IPS DF 6.9 (cell line): Measurements from ENCODE around the gene SLC6A19.

ENCODE experiments used
- DNase-seq: peaks from one replicate; pipeline ENCODE4 v3.0.0-alpha.2; 2013; ENCODE audit warnings: low read depth, low spot score
- H3K27ac ChIP-seq: one replicate; pipeline ENCODE4 v1.5.1; 2013; ENCODE audit warnings: low read length, control low read depth
- H3K27me3 ChIP-seq: 2 replicates; pipeline ENCODE4 v1.6.1; 2013; ENCODE audit warnings: mild to moderate bottlenecking, low read length; ENCODE audit not compliant: control insufficient read depth, insufficient read depth
- H3K36me3 ChIP-seq: 2 replicates; pipeline ENCODE4 v1.6.1; 2013; ENCODE audit warnings: low read length; ENCODE audit not compliant: control insufficient read depth, insufficient read depth
- H3K4me1 ChIP-seq: 2 replicates; pipeline ENCODE4 v1.6.1; 2013; ENCODE audit warnings: low read length; ENCODE audit not compliant: control insufficient read depth, insufficient read depth
- H3K4me3 ChIP-seq: 2 replicates; pipeline ENCODE4 v1.5.1; 2013; ENCODE audit warnings: mild to moderate bottlenecking, low read length
- H3K9me3 ChIP-seq: 2 replicates; pipeline ENCODE4 v1.6.1; 2013; ENCODE audit warnings: low read length, inconsistent platforms; ENCODE audit not compliant: control insufficient read depth, insufficient read depth
- WGBS: extraction: QIAGEN DNeasy Blood & Tissue Kit; methylation state at CpG from one replicate; pipeline ENCODE4 v1.1.7; 2013; ENCODE audit warnings: mixed read lengths, missing lambda C conversion rate; ENCODE audit not compliant: insufficient read length, insufficient coverage; 5-methylcytosine and 5-hydroxymethylcytosine counted together

The SLC6A19 gene

DNA sequence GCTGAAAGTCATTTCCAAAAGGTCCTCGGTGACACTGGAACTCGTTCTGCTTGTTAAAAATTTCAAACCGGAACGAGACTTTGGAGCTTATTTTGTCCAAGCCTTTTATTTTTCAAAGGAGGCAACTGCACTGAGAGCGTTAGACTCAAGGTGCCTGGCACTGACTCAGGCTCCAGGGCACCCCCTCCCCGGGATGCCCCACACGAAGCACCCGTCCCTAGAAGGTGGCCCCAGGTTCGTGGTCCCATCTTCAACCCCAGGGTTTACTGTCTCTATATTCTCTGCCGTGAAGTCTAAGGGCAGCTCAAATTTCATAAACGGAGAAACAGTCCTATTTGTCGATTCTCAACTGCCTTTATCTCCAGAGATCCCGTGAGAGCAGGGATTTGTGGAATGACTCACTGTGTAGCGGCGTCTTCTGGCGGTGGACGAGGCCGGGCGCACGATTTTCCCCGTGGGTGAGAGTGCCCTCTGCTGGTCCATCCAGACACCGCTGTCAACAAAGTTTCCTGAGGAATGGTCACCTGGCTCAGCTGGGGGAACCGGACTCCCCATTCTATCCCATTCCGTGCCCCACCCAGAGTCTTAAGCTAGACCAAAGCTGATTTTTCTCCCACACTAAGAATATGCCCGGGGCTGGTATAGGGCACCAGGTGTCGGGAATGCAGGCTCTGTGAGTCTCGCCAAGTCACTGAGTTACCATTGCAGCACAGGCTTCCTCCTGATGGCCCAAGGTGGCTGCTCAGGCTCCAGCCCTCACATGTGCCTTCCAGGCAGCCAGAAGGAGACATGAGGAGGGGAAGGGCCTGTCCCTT is 27.1 kb upstream of the SLC6A19 start:
- no peak overlapping the region for H3K4me3 ChIP-seq
- peak; percentile 43 for DNase-seq
- no peak overlapping the region for H3K27ac ChIP-seq
- H3K9me3 ChIP-seq: no peaks in the 10 kb centered on the region
- no CpG with 5 or more reads among the region's 27 CpGs for WGBS
- H3K36me3 ChIP-seq: no peaks in the 10 kb centered on the region
- H3K27me3 ChIP-seq: no peaks in the 10 kb centered on the region
- no peaks in the 10 kb centered on the region for H3K4me1 ChIP-seq

DNA sequence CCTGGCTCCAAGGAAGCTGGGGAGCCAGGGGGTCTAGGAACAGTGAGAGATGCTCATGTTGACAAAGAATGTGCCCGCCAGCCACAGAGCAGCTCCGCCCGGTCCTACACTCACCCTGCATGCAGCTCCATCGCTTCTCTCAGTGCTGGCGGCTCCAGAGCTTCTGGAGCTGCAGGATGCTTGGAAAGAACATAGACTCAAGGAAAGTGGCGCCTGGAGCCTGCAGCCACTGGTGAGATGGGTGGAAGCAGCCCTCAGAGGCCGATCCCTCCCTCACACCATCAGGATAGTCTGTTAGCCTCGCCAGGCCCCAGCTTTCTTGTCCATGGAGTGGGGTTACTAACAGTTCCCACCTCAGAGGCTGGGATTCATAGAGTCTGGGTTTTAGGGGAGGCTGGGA is 26.4 kb upstream of the SLC6A19 start:
- Histone ChIP-seq H3K27ac (no peak overlapping the region), H3K4me1 (no peaks in the 10 kb centered on the region), H3K9me3 (no peaks in the 10 kb centered on the region), H3K36me3 (no peaks in the 10 kb centered on the region), H3K4me3 (no peak overlapping the region), H3K27me3 (no peaks in the 10 kb centered on the region)
- DNase-seq: no peak
- no CpG with 5 or more reads among the region's 8 CpGs for WGBS

- H3K36me3 ChIP-seq: no peaks in the 10 kb centered on the region
- no CpG with 5 or more reads among the region's 26 CpGs for WGBS
- no peak overlapping the region for H3K27ac ChIP-seq
- no peak for DNase-seq
- no peaks in the 10 kb centered on the region for H3K27me3 ChIP-seq
- no peaks in the 10 kb centered on the region for H3K9me3 ChIP-seq
- H3K4me3 ChIP-seq: no peak overlapping the region
- no peaks in the 10 kb centered on the region for H3K4me1 ChIP-seq
Measured at GRCh38 chr5:1175801-1176472, 25.5 kb upstream of the SLC6A19 start.

DNA sequence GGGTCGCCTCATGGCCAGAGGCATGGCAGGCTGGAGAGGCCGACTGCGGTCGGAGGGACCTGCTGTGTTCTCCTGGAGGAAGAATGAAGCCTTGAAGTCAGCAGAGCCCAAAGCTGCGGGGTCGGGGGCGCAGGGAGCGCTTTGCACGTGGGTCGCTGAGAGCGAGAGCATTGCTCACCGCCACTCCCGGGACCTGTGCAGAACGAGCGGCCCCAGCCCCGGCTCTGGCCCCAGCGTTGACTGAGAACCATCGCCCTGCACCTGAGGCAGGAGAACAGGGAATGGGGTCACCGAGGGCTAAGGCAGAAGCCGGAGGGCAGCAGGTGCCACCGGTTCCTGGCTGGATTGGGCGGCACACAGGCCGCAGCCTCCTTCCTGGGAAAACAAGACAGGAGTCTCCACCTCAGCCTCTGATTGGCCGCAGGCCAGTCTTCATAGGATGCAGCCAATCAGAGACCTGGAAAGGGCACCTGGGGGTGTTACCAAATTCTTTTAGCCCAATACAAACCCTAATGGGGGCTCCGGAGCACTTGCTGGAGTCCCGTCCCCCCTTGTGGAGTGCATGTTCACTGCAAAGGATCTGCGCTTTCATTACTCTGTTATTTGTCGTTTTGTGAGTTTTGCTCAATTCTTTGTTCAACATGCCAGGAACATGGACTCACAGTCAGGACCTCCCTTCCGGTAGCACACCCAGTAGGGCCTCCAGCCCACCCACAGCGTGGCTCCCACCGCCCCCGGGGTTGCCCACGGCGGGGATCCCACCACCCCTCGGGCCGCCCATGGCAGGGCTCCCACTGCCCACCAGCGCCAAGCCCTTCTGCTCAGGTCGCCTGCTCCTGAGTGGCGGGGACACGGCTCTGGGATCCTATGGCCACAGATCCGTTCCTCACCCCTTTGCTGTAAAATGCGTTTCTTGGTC is 24.7 kb upstream of the SLC6A19 start:
- Histone ChIP-seq H3K36me3 (no peaks in the 10 kb centered on the region), H3K4me3 (no peak overlapping the region), H3K27ac (no peak overlapping the region), H3K27me3 (no peaks in the 10 kb centered on the region), H3K4me1 (no peaks in the 10 kb centered on the region), H3K9me3 (no peaks in the 10 kb centered on the region)
- peak; percentile 54 for DNase-seq
- WGBS: no CpG with 5 or more reads among the region's 42 CpGs

DNA sequence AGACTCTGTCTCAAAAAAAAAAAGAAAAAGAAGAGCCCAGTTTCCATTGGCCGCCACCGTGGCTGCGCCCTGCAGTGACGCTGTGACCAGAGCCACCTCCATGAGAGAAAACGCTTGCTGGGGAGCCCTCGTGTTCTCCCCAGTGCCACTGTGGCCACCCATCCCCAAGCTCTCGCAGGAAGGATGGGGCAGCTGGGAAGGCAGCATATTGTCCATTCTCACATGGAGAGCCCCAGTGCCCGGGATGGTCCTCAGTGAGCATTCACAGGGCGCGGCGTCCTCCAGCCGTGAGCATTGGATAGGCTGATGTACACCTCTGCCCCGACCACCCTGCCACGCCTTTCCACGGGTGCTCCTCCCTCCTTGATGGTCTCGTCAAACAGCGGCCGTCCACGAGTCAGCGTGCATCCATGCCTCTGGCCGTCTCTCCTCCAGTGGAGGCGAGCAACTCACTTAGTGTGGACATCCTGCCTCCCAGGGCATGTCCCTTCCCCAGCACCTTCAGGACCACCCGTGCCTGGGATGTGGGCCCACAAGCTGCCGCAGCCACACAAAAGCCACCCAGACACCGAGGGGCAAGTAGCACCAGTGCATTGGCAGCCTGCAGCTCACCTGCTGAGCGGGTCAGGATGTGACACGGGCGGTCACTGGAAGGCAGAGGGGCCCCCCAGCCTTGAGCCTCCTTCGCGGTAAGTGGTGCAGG is 23.4 kb upstream of the SLC6A19 start:
- Histone ChIP-seq H3K4me3 (no peak overlapping the region), H3K27me3 (no peaks in the 10 kb centered on the region), H3K27ac (no peak overlapping the region), H3K4me1 (no peaks in the 10 kb centered on the region), H3K36me3 (no peaks in the 10 kb centered on the region), H3K9me3 (no peaks in the 10 kb centered on the region)
- no peak for DNase-seq
- WGBS: no CpG with 5 or more reads among the region's 30 CpGs

DNA sequence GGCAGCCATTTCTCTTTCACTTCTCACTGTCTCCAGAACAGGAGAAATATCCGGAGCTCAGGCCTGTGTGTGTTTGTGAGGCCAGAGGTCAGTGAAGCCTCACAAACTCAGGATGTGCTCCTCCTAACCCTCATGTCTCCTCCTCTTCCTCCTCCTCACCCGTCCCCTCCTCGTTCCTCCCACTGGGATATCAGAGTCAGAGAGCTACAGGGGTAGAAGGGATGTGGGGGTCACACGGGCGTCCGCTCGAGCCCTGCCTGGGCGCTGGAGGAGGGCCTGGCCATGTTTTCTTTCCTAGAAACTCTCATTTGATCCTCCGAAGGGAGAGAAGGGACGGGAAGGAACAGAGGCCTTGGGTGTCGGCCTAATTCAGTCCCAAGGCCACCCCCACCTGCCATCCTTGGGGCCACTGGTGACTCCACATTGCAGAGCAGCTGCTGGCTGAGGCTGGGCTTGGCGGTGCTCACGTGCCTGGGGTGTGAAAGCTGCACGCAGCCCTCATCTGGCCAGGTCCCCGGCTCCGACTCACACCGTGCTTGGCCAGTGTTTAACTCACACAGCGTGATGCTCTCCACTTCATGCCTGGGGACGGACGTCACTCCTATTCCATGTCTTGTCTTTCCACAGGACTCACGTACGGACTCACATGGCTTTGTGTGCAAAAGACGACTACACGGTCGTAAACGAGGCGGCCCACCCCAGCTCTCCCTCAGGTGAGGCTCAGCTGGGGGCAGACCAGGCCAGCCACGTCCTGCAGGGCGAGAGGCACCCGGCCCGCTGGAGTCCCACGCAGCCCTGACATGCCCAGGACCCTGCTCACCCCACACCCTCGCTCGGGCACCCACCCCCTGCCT is 22.6 kb upstream of the SLC6A19 start:
- no peak for DNase-seq
- Histone ChIP-seq H3K9me3 (no peaks in the 10 kb centered on the region), H3K4me3 (no peak overlapping the region), H3K27me3 (no peaks in the 10 kb centered on the region), H3K36me3 (no peaks in the 10 kb centered on the region), H3K4me1 (no peaks in the 10 kb centered on the region), H3K27ac (no peak overlapping the region)
- WGBS: no CpG with 5 or more reads among the region's 34 CpGs

GRCh38 chr5:1179383-1179715 is 22.0 kb upstream of the SLC6A19 start:
- no CpG with 5 or more reads among the region's 9 CpGs for WGBS
- H3K27me3 ChIP-seq: no peaks in the 10 kb centered on the region
- no peaks in the 10 kb centered on the region for H3K36me3 ChIP-seq
- no peak for DNase-seq
- H3K4me3 ChIP-seq: no peak overlapping the region
- H3K9me3 ChIP-seq: no peaks in the 10 kb centered on the region
- no peaks in the 10 kb centered on the region for H3K4me1 ChIP-seq
- no peak overlapping the region for H3K27ac ChIP-seq

GRCh38 chr5:1180096-1180495 is 21.3 kb upstream of the SLC6A19 start:
- Histone ChIP-seq H3K36me3 (no peaks in the 10 kb centered on the region), H3K9me3 (no peaks in the 10 kb centered on the region), H3K4me3 (no peak overlapping the region), H3K27ac (no peak overlapping the region), H3K27me3 (no peaks in the 10 kb centered on the region), H3K4me1 (no peaks in the 10 kb centered on the region)
- no peak for DNase-seq
- WGBS: no CpG with 5 or more reads among the region's 20 CpGs

GRCh38 chr5:1180841-1181271 is 20.5 kb upstream of the SLC6A19 start:
- no peak for DNase-seq
- no peaks in the 10 kb centered on the region for H3K27me3 ChIP-seq
- no peak overlapping the region for H3K4me3 ChIP-seq
- H3K36me3 ChIP-seq: no peaks in the 10 kb centered on the region
- no peak overlapping the region for H3K27ac ChIP-seq
- WGBS: no CpG with 5 or more reads among the region's 20 CpGs
- H3K4me1 ChIP-seq: no peaks in the 10 kb centered on the region
- no peaks in the 10 kb centered on the region for H3K9me3 ChIP-seq
